Keratinocyte (primary cell): Measurements from ENCODE around the gene CASZ1.

Source experiments
- EZH2 ChIP-seq: IDR thresholded peaks from one replicate; pipeline ENCODE4 v1.6.1; 2012; ENCODE audit warnings: inconsistent platforms, mild to moderate bottlenecking, low read length, moderate library complexity
- TF ChIP-seq, protein P1 (sequence below), 3 experiments: IDR thresholded peaks in 1 of 3; conservative IDR thresholded peaks in 1 of 3; optimal IDR thresholded peaks in 1 of 3; 2 replicates in 2 of 3; 3 replicates in 1 of 3; pipeline versions ENCODE3 to v1.5.1; 2011; ENCODE audit warnings: low read length in 3 of 3, mild to moderate bottlenecking in 3 of 3, moderate library complexity in 2 of 3, control low read depth in 1 of 3, inconsistent platforms in 1 of 3; ENCODE audit not compliant: insufficient read depth in 2 of 3; ENCODE audit errors: extremely low read depth in 1 of 3

DNA sequence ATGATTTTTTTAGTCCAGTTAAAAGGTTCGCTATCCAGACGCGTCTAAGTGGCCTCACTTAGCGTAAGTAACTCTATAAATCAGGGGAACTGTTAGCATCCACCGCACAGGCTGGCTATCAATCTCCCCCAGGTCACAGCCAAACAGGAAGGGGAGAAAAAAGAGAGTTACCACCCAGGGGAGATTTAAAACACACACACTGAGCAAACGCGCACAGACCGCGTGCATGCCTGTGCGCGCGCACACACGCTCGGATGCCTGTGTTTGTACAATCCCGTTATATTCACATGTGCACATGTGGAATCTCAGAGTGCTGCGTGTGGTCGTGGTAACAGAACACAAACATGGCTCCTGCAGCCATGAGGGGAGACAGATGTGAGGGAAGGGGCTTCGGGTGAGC, 125.4 kb downstream of the CASZ1 start:
- TF ChIP-seq, protein P1, sequence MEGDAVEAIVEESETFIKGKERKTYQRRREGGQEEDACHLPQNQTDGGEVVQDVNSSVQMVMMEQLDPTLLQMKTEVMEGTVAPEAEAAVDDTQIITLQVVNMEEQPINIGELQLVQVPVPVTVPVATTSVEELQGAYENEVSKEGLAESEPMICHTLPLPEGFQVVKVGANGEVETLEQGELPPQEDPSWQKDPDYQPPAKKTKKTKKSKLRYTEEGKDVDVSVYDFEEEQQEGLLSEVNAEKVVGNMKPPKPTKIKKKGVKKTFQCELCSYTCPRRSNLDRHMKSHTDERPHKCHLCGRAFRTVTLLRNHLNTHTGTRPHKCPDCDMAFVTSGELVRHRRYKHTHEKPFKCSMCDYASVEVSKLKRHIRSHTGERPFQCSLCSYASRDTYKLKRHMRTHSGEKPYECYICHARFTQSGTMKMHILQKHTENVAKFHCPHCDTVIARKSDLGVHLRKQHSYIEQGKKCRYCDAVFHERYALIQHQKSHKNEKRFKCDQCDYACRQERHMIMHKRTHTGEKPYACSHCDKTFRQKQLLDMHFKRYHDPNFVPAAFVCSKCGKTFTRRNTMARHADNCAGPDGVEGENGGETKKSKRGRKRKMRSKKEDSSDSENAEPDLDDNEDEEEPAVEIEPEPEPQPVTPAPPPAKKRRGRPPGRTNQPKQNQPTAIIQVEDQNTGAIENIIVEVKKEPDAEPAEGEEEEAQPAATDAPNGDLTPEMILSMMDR (optimal IDR thresholded peaks at IDR 0.05 in 1 of 3, IDR thresholded peaks at IDR 0.05 in 1 of 3, conservative IDR thresholded peaks at IDR 0.05 in 1 of 3; ENCODE audit: extremely low read depth in 1 of 3, insufficient read depth in 2 of 3, low read length in 3 of 3): no peak
- TF ChIP-seq EZH2: no peak
